A549 (cell line): ENCODE results near the gene ENO2.

Source experiments
- CEBPB ChIP-seq, 2 experiments: fragments of >200 bp in 1 of 2; sonication (Bioruptor Twin) in 1 of 2; formaldehyde crosslinking in 1 of 2; IDR thresholded peaks; 2 replicates each; pipeline ENCODE4 v1.6.1; 2012 to 2016
- EHMT2 ChIP-seq: fragments of 200-600 bp; sonication (generic); IDR thresholded peaks from 2 replicates; pipeline ENCODE4 v1.6.1; 2016; ENCODE audit warnings: antibody characterized with exemption, low read depth, mild to moderate bottlenecking, moderate library complexity
- JUNB ChIP-seq: fragments of >200 bp; sonication (Bioruptor Twin); formaldehyde crosslinking; IDR thresholded peaks from 2 replicates; pipeline ENCODE4 v1.6.1; 2016
- KDM5A ChIP-seq: fragments of 200-600 bp; sonication (generic); IDR thresholded peaks from 2 replicates; pipeline ENCODE4 v1.6.1; 2016; ENCODE audit warnings: antibody characterized with exemption, mild to moderate bottlenecking
- MAFK ChIP-seq: fragments of 450-650 bp; IDR thresholded peaks from 2 replicates; pipeline ENCODE4 v1.6.1; 2014; ENCODE audit not compliant: partially characterized antibody
- POLR2A ChIP-seq: IDR thresholded peaks from 2 replicates; pipeline ENCODE4 v1.6.1; 2012; ENCODE audit warnings: mild to moderate bottlenecking, low read length
- TF ChIP-seq, protein P1 (sequence below): fragments of >200 bp; sonication (Bioruptor Twin); formaldehyde crosslinking; IDR thresholded peaks from 3 replicates; pipeline ENCODE4 v1.5.1; 2016
- TF ChIP-seq, protein P2 (sequence below): IDR thresholded peaks from 2 replicates; pipeline ENCODE4 v1.6.1; 2012
- TF ChIP-seq, protein P3 (sequence below): fragments of 200-600 bp; sonication (generic); IDR thresholded peaks from 2 replicates; pipeline ENCODE4 v1.6.1; 2016; ENCODE audit warnings: antibody characterized with exemption, mild to moderate bottlenecking, moderate library complexity

DNA sequence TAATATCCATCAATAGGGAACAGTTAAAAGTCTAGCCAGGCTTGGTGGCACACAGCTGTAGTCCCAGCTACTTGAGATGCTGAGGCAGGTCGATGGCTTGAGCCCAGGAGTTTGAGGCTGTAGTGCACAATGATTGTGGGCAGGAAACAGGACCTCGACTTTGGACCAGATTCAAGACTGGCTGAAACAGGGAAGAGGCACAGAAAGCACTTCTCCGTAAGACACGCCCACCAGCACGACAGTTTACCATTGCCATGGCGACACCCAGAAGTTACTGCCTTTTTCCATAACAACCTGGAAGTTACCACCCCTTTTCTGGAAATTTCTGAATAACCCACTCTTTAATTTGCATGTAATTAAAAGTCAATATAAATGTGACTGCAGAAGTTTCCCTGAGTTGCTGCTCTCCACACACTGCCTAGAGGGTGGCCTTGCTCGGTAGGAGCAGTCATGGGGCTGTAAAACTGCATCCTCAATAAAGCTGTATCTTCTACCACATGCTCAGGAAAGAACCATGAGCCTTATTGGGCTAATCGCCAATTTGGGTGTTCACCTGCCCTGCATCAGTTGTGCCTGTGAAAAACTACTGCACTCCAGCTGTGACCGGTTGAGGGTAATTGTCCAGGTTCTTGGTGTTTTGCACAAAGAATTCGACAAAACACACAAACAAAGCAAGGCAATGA is 14.4 kb upstream of the ENO2 start:
- TF ChIP-seq EHMT2 (no peak), JUNB (no peak), MAFK (no peak), CEBPB (IDR thresholded peaks at IDR 0.05) (no peak), KDM5A (no peak), POLR2A (no peak)
- TF ChIP-seq, protein P1, sequence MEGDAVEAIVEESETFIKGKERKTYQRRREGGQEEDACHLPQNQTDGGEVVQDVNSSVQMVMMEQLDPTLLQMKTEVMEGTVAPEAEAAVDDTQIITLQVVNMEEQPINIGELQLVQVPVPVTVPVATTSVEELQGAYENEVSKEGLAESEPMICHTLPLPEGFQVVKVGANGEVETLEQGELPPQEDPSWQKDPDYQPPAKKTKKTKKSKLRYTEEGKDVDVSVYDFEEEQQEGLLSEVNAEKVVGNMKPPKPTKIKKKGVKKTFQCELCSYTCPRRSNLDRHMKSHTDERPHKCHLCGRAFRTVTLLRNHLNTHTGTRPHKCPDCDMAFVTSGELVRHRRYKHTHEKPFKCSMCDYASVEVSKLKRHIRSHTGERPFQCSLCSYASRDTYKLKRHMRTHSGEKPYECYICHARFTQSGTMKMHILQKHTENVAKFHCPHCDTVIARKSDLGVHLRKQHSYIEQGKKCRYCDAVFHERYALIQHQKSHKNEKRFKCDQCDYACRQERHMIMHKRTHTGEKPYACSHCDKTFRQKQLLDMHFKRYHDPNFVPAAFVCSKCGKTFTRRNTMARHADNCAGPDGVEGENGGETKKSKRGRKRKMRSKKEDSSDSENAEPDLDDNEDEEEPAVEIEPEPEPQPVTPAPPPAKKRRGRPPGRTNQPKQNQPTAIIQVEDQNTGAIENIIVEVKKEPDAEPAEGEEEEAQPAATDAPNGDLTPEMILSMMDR: no peak
- TF ChIP-seq, protein P2, sequence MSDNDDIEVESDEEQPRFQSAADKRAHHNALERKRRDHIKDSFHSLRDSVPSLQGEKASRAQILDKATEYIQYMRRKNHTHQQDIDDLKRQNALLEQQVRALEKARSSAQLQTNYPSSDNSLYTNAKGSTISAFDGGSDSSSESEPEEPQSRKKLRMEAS: no peak
- TF ChIP-seq, protein P3, sequence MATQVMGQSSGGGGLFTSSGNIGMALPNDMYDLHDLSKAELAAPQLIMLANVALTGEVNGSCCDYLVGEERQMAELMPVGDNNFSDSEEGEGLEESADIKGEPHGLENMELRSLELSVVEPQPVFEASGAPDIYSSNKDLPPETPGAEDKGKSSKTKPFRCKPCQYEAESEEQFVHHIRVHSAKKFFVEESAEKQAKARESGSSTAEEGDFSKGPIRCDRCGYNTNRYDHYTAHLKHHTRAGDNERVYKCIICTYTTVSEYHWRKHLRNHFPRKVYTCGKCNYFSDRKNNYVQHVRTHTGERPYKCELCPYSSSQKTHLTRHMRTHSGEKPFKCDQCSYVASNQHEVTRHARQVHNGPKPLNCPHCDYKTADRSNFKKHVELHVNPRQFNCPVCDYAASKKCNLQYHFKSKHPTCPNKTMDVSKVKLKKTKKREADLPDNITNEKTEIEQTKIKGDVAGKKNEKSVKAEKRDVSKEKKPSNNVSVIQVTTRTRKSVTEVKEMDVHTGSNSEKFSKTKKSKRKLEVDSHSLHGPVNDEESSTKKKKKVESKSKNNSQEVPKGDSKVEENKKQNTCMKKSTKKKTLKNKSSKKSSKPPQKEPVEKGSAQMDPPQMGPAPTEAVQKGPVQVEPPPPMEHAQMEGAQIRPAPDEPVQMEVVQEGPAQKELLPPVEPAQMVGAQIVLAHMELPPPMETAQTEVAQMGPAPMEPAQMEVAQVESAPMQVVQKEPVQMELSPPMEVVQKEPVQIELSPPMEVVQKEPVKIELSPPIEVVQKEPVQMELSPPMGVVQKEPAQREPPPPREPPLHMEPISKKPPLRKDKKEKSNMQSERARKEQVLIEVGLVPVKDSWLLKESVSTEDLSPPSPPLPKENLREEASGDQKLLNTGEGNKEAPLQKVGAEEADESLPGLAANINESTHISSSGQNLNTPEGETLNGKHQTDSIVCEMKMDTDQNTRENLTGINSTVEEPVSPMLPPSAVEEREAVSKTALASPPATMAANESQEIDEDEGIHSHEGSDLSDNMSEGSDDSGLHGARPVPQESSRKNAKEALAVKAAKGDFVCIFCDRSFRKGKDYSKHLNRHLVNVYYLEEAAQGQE: no peak
